ENCODE measurements around the gene UGT1A10. TPM values are rescaled to one million over a fixed set of nuclear protein-coding genes. Genes with fewer than 3 reads are reported as not detected.

The UGT1A10 gene
- total RNA-seq, 1 experiment from 2014 or later = not detected

GRCh38 chr2:233602076-233602475 is 34.2 kb upstream of the UGT1A10 start:
- Histone ChIP-seq H3K4me3 (ENCODE audit: low read depth, low read length, poor library complexity, severe bottlenecking) (no peak overlapping the region), H3K36me3 (ENCODE audit: insufficient read depth, low read length, poor library complexity, severe bottlenecking) (no peaks in the 10 kb centered on the region), H3K9me3 (ENCODE audit: low read depth, low read length, poor library complexity, severe bottlenecking) (no peaks in the 10 kb centered on the region), H3K27me3 (replicated peaks; ENCODE audit: insufficient read depth, low read depth, low read length, poor library complexity) (no peaks in the 10 kb centered on the region), H3K27ac (ENCODE audit: low read depth, low read length, poor library complexity, severe bottlenecking) (no peak overlapping the region), H3K4me1 (ENCODE audit: insufficient read depth, low read length, poor library complexity, severe bottlenecking) (no peaks in the 10 kb centered on the region)
- POLR2A ChIA-PET (ENCODE audit: low non-redundant PET) = no interaction called here
- CTCF ChIA-PET = no interaction called here
- no peak for TF ChIP-seq EZH2 (IDR thresholded peaks at IDR 0.05; ENCODE audit: borderline replicate concordance, low read depth, low read length, poor library complexity, severe bottlenecking)
- no peak for TF ChIP-seq CTCF (conservative IDR thresholded peaks at IDR 0.05; ENCODE audit: low read depth, low read length)
- intact Hi-C loops (cut with micrococcal nuclease; ENCODE audit: unreplicated experiment) = no loop called here
- no peak for DNase-seq (ENCODE audit: low spot score)
- no TSS peak for BruUV-seq (replicated peaks)

GRCh38 chr2:233603520-233603919 is 32.7 kb upstream of the UGT1A10 start:
- Histone ChIP-seq H3K27ac (ENCODE audit: low read depth, low read length, poor library complexity, severe bottlenecking) (no peak overlapping the region), H3K9me3 (ENCODE audit: low read depth, low read length, poor library complexity, severe bottlenecking) (no peaks in the 10 kb centered on the region), H3K4me1 (ENCODE audit: insufficient read depth, low read length, poor library complexity, severe bottlenecking) (no peaks in the 10 kb centered on the region), H3K4me3 (ENCODE audit: low read depth, low read length, poor library complexity, severe bottlenecking) (no peak overlapping the region), H3K27me3 (replicated peaks; ENCODE audit: insufficient read depth, low read depth, low read length, poor library complexity) (no peaks in the 10 kb centered on the region), H3K36me3 (ENCODE audit: insufficient read depth, low read length, poor library complexity, severe bottlenecking) (no peaks in the 10 kb centered on the region)
- no TSS peak for BruUV-seq (replicated peaks)
- intact Hi-C loops (cut with micrococcal nuclease; ENCODE audit: unreplicated experiment) = no loop called here
- ChIA-PET POLR2A (ENCODE audit: low non-redundant PET) (no interaction called here), CTCF (no interaction called here)
- DNase-seq (ENCODE audit: low spot score) = no peak
- TF ChIP-seq EZH2 (IDR thresholded peaks at IDR 0.05; ENCODE audit: borderline replicate concordance, low read depth, low read length, poor library complexity, severe bottlenecking) (no peak), CTCF (conservative IDR thresholded peaks at IDR 0.05; ENCODE audit: low read depth, low read length) (no peak)

GRCh38 chr2:233604826-233605225 is 31.4 kb upstream of the UGT1A10 start:
- H3K4me3 ChIP-seq (ENCODE audit: low read depth, low read length, poor library complexity, severe bottlenecking) = no peak overlapping the region
- no TSS peak for BruUV-seq (replicated peaks)
- ChIA-PET POLR2A (ENCODE audit: low non-redundant PET) (no interaction called here), CTCF (no interaction called here)
- H3K27me3 ChIP-seq (replicated peaks; ENCODE audit: insufficient read depth, low read depth, low read length, poor library complexity) = no peaks in the 10 kb centered on the region
- DNase-seq (ENCODE audit: low spot score) = no peak
- H3K36me3 ChIP-seq (ENCODE audit: insufficient read depth, low read length, poor library complexity, severe bottlenecking) = no peaks in the 10 kb centered on the region
- H3K27ac ChIP-seq (ENCODE audit: low read depth, low read length, poor library complexity, severe bottlenecking) = no peak overlapping the region
- intact Hi-C loops (cut with micrococcal nuclease; ENCODE audit: unreplicated experiment) = no loop called here
- no peaks in the 10 kb centered on the region for H3K4me1 ChIP-seq (ENCODE audit: insufficient read depth, low read length, poor library complexity, severe bottlenecking)
- TF ChIP-seq EZH2 (IDR thresholded peaks at IDR 0.05; ENCODE audit: borderline replicate concordance, low read depth, low read length, poor library complexity, severe bottlenecking) = no peak
- TF ChIP-seq CTCF (conservative IDR thresholded peaks at IDR 0.05; ENCODE audit: low read depth, low read length) = no peak
- no peaks in the 10 kb centered on the region for H3K9me3 ChIP-seq (ENCODE audit: low read depth, low read length, poor library complexity, severe bottlenecking)
